OCI-LY3 (cell line): ENCODE data around the gene TNFRSF8.

Experiments
- H2AFZ ChIP-seq: fragments of 200-600, 300-600 bp; shearing (Covaris generic); 2 replicates; pipeline ENCODE4 v1.6.0; 2014; ENCODE audit warnings: antibody characterized with exemption, low read depth, low read length
- H3K27ac ChIP-seq: fragments of 200-600, 300-600 bp; sonication (generic); 2 replicates; pipeline ENCODE4 v1.5.1; 2014; ENCODE audit warnings: mild to moderate bottlenecking, low read length, moderate library complexity, mixed read lengths
- H3K27me3 ChIP-seq: fragments of 200-600, 300-600 bp; sonication (generic); 2 replicates; pipeline ENCODE4 v1.6.1; 2014; ENCODE audit warnings: low read depth, low read length, mixed read lengths
- H3K36me3 ChIP-seq: fragments of 200-600, 300-600 bp; sonication (generic); replicated peaks from 2 replicates; pipeline ENCODE3; 2014; ENCODE audit warnings: low read depth, low read length, mixed read lengths
- H3K4me1 ChIP-seq: fragments of 300-600, 200-600 bp; sonication (generic); 2 replicates; pipeline ENCODE4 v1.6.1; 2014; ENCODE audit warnings: low read length, mixed read lengths
- H3K4me2 ChIP-seq: fragments of 200-600, 300-600 bp; sonication (generic); 2 replicates; pipeline ENCODE4 v1.6.1; 2014; ENCODE audit warnings: low read length, mixed read lengths
- H3K4me3 ChIP-seq: fragments of 300-600, 200-600 bp; sonication (generic); 2 replicates; pipeline ENCODE4 v1.5.1; 2014; ENCODE audit warnings: antibody characterized with exemption, mild to moderate bottlenecking, low read length, moderate library complexity
- H3K79me2 ChIP-seq: fragments of 300-600, 200-600 bp; shearing (Covaris generic); 2 replicates; pipeline ENCODE4 v1.6.1; 2014; ENCODE audit warnings: mild to moderate bottlenecking, low read length, mixed read lengths
- H3K9ac ChIP-seq: fragments of 300-600, 200-600 bp; shearing (Covaris generic); 2 replicates; pipeline ENCODE4 v1.6.0; 2014; ENCODE audit warnings: mild to moderate bottlenecking, low read length, moderate library complexity
- H3K9me3 ChIP-seq: fragments of 200-600, 300-600 bp; shearing (Covaris generic); 2 replicates; pipeline ENCODE4 v1.6.1; 2014; ENCODE audit warnings: low read length, mixed read lengths; ENCODE audit not compliant: insufficient read depth
- H4K20me1 ChIP-seq: fragments of 200-600, 300-600 bp; sonication (generic); 2 replicates; pipeline ENCODE4 v1.6.1; 2016; ENCODE audit warnings: low read length, mixed read lengths; ENCODE audit not compliant: insufficient read depth
- EZH2phosphoT487 ChIP-seq: fragments of 200-600 bp; shearing (Covaris generic); IDR thresholded peaks from 2 replicates; pipeline ENCODE4 v1.6.1; 2018; ENCODE audit warnings: antibody characterized with exemption, mixed run types, low read depth
- TF ChIP-seq, protein P1 (sequence below): fragments of 200-600, 300-600 bp; sonication (generic); IDR thresholded peaks from 2 replicates; pipeline ENCODE4 v1.5.1; 2014; ENCODE audit warnings: antibody characterized with exemption, low read length, low read depth

The TNFRSF8 gene

DNA sequence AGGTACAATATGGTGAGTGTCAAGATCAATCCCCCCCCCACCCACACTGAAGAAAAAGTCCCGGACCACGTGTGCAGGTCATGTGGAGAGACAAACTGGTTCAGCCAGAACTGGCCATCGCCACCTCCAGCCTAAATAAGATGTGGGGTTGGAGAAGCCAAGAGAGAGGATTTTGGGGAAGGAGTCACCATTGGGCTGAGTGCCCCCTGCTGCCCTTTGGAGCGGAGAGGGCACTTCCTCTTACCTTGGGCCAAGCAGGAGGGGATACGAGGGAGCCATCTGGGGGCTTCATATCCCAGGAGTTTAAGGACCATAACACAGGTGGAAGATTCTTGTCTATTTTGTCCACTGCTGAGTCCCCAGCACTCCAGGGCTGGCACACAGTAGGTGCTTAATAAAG lies 101.1 kb downstream of the TNFRSF8 start:
- peaks cover 27% of the 10 kb centered on the region for H3K79me2 ChIP-seq
- no peak for TF ChIP-seq EZH2phosphoT487
- TF ChIP-seq, protein P1, sequence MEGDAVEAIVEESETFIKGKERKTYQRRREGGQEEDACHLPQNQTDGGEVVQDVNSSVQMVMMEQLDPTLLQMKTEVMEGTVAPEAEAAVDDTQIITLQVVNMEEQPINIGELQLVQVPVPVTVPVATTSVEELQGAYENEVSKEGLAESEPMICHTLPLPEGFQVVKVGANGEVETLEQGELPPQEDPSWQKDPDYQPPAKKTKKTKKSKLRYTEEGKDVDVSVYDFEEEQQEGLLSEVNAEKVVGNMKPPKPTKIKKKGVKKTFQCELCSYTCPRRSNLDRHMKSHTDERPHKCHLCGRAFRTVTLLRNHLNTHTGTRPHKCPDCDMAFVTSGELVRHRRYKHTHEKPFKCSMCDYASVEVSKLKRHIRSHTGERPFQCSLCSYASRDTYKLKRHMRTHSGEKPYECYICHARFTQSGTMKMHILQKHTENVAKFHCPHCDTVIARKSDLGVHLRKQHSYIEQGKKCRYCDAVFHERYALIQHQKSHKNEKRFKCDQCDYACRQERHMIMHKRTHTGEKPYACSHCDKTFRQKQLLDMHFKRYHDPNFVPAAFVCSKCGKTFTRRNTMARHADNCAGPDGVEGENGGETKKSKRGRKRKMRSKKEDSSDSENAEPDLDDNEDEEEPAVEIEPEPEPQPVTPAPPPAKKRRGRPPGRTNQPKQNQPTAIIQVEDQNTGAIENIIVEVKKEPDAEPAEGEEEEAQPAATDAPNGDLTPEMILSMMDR: no peak
- peaks cover 81% of the 10 kb centered on the region for H3K4me1 ChIP-seq
- H3K4me3 ChIP-seq: no peak overlapping the region
- H3K27ac ChIP-seq: peak overlapping the region; percentile 98; the same call in 1 of the 2 replicates
- H3K27me3 ChIP-seq: no peaks in the 10 kb centered on the region
- no peaks in the 10 kb centered on the region for H3K9me3 ChIP-seq
- peaks cover 11% of the 10 kb centered on the region for H3K36me3 ChIP-seq
- no peak overlapping the region for H2AFZ ChIP-seq
- peak overlapping the region; percentile 82 for H3K4me2 ChIP-seq
- H3K9ac ChIP-seq: peak overlapping the region; percentile 78
- H4K20me1 ChIP-seq: peaks cover 18% of the 10 kb centered on the region

DNA sequence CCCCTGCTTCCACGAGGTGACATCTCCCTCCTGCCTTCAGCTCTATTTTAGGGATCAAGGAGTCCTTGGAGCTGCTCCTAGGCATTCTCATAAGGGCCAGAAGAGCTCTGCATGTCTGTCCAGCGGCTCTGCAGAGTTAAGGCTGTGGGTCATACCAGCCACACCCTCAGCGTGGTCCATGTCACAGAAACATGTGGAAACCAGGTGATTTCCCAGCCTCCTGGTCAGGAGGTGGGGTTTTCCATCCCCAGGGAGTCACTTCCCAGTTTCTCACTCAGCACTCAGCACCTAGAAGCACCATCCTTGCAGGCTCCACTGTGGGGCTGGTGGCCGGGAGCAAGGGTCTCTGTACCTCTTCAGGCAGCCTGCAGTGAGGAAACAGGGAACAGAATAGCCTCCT lies 102.2 kb downstream of the TNFRSF8 start:
- no peaks in the 10 kb centered on the region for H3K27me3 ChIP-seq
- no peak overlapping the region; the same call in 1 of the 2 replicates for H3K9ac ChIP-seq
- H4K20me1 ChIP-seq: peaks cover 29% of the 10 kb centered on the region
- no peak overlapping the region for H2AFZ ChIP-seq
- no peak overlapping the region for H3K27ac ChIP-seq
- no peak overlapping the region for H3K4me3 ChIP-seq
- no peak overlapping the region for H3K4me2 ChIP-seq
- peaks cover 21% of the 10 kb centered on the region for H3K36me3 ChIP-seq
- H3K4me1 ChIP-seq: peaks cover 70% of the 10 kb centered on the region
- TF ChIP-seq EZH2phosphoT487: no peak
- TF ChIP-seq, protein P1: no peak
- H3K9me3 ChIP-seq: no peaks in the 10 kb centered on the region
- peaks cover 38% of the 10 kb centered on the region for H3K79me2 ChIP-seq

DNA sequence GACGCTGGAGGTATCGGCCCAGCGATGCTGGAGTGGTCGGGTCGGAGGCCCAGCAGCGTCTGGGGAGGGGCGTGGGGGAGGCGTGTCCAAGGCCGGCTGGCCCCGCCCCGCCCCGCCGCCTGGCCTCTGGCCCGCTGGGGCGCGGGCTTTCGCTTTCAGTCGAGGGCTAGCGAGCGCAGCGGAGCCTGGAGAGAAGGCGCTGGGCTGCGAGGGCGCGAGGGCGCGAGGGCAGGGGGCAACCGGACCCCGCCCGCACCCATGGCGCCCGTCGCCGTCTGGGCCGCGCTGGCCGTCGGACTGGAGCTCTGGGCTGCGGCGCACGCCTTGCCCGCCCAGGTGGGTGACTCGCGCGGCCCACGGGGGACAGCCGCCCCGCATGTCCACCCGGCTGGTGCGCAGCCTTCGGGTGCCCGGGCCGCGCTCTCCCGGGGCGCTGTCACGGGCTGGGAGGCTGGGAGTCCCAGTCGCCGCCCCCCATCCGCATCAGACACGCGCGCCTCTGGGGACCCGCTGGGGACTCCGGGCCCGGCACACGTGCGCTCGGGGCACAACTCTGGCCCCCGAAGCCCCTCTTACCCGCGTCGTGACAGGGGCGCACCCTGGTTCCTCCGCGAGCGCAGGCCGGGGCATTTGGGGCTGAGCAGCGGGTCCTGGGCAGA lies 103.9 kb downstream of the TNFRSF8 start, which contains the start of gene TNFRSF1B:
TNFRSF1B (plus strand) TSS at position 158 of the 659 bp plus-strand sequence; CDS start at position 259, 101 bp downstream.
- TF ChIP-seq, protein P1: no peak
- no peak for TF ChIP-seq EZH2phosphoT487
- Histone ChIP-seq H3K9ac (peak within 1 kb of the TSS; percentile 87), H3K9me3 (no peaks in the 10 kb centered on the region), H3K4me2 (peak within 1 kb of the TSS; percentile 98), H2AFZ (no peak within 1 kb of the TSS), H4K20me1 (peaks cover 42% of the 10 kb centered on the region), H3K4me1 (peaks cover 62% of the 10 kb centered on the region), H3K36me3 (peaks cover 26% of the 10 kb centered on the region), H3K27me3 (no peaks in the 10 kb centered on the region), H3K27ac (peak within 1 kb of the TSS; percentile 55), H3K4me3 (peak within 1 kb of the TSS; percentile 91), H3K79me2 (peaks cover 50% of the 10 kb centered on the region)

DNA sequence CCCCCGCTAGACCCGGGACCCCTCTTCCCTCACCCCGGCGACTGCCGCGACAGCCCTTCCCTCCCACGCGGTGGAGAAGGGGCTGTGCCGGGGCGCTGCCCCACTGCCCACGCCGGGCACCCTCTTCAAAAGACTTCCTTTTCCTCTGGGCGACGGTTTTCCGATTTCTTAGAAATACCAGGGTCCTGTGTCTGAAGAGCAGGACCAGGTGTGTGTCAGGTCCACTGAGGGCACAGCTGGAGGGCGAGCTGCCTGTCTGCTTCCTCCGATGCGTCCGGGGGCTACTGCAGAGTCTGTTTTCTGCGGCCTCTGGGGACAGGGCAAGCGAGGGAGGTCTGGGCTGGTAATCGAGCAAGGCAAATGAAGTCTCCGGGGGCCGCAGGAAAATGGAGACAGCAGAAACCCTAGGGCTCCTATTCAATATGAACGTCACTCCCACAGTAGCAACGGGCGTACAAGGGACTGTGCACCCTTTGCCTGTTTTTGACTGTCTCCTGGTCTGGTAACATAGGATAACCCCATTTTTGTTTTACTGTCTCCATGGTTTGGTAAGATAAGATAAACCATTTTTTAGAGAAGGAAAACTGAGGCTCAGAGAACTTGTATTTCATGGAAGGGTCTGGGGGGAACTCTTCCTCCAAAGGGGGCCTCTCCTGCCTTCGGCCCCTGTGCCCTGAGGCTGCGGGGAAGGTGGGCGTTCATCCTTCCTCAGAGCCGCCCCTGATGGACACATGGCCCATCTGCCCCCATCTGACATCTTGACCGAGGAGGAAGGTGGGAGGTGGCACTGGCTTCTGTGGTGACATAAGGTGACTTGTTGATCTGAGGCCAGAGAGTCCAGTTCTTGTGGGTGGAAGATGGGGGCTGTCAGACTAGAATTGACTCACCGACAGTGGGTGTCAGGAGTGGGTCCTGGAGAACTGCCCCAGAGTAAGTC lies 104.7 kb downstream of the TNFRSF8 start:
- no peak for TF ChIP-seq EZH2phosphoT487
- TF ChIP-seq, protein P1: no peak
- peak overlapping the region; percentile 55; the same call in 1 of the 2 replicates for H3K27ac ChIP-seq
- H3K27me3 ChIP-seq: no peaks in the 10 kb centered on the region
- peaks cover 50% of the 10 kb centered on the region for H4K20me1 ChIP-seq
- peak overlapping the region; percentile 91 for H3K4me3 ChIP-seq
- peaks cover 29% of the 10 kb centered on the region for H3K36me3 ChIP-seq
- peaks cover 60% of the 10 kb centered on the region for H3K4me1 ChIP-seq
- H3K9ac ChIP-seq: peak overlapping the region; percentile 87
- peak overlapping the region; percentile 98 for H3K4me2 ChIP-seq
- peaks cover 58% of the 10 kb centered on the region for H3K79me2 ChIP-seq
- H2AFZ ChIP-seq: no peak overlapping the region
- H3K9me3 ChIP-seq: no peaks in the 10 kb centered on the region
